Measurements from ENCODE around the gene EEF1AKMT4.

The EEF1AKMT4 gene

GRCh38 chr3:184249412-184250166 is at the start of gene EEF1AKMT4:
Gene EEF1AKMT4 (plus strand): TSS chr3:184249672. CDS start chr3:184249695, 23 bp downstream.
- DNase-seq, result peak; percentile 97

GRCh38 chr3:184200825-184201224 is 48.6 kb upstream of the EEF1AKMT4 start:
- no peak for DNase-seq

GRCh38 chr3:184203526-184203925 is 45.9 kb upstream of the EEF1AKMT4 start:
- DNase-seq, result no peak

GRCh38 chr3:184209146-184209923 is 40.1 kb upstream of the EEF1AKMT4 start:
- DNase-seq, result no peak

GRCh38 chr3:184211297-184211696 is 38.2 kb upstream of the EEF1AKMT4 start:
- DNase-seq, result no peak

GRCh38 chr3:184211718-184212117 is 37.8 kb upstream of the EEF1AKMT4 start:
- DNase-seq, result no peak

- no peak for DNase-seq
Measured at GRCh38 chr3:184218814-184219213, 30.7 kb upstream of the EEF1AKMT4 start.

- no peak for DNase-seq
Measured at GRCh38 chr3:184222521-184222920, 27.0 kb upstream of the EEF1AKMT4 start.

GRCh38 chr3:184223946-184224345 is 25.5 kb upstream of the EEF1AKMT4 start:
- no peak for DNase-seq

GRCh38 chr3:184227481-184227935 is 22.0 kb upstream of the EEF1AKMT4 start:
- no peak for DNase-seq

- no peak for DNase-seq
Measured at GRCh38 chr3:184228376-184229137, 20.9 kb upstream of the EEF1AKMT4 start.

GRCh38 chr3:184229394-184230080 is 19.9 kb upstream of the EEF1AKMT4 start, which contains the start of gene VWA5B2:
Gene VWA5B2 (plus strand): TSS chr3:184229585. CDS start chr3:184230529, 944 bp downstream.
- DNase-seq, result peak; percentile 26

- DNase-seq, result no peak
Measured at GRCh38 chr3:184230081-184230602, 19.3 kb upstream of the EEF1AKMT4 start.

GRCh38 chr3:184230603-184231528 is 18.6 kb upstream of the EEF1AKMT4 start:
- DNase-seq, result peak; percentile 46

GRCh38 chr3:184231671-184232070 is 17.8 kb upstream of the EEF1AKMT4 start:
- DNase-seq, result no peak

- DNase-seq, result no peak
Measured at GRCh38 chr3:184233127-184233843, 16.2 kb upstream of the EEF1AKMT4 start.

GRCh38 chr3:184234224-184234623 is 15.2 kb upstream of the EEF1AKMT4 start:
- no peak for DNase-seq

GRCh38 chr3:184234671-184235380 is 14.6 kb upstream of the EEF1AKMT4 start:
- DNase-seq, result no peak

GRCh38 chr3:184235381-184236032 is 14.0 kb upstream of the EEF1AKMT4 start:
- no peak for DNase-seq

Data from DMS153 (cell line).